OCI-LY7 (cell line): Measurements from ENCODE around the gene ATF2. TPM values are rescaled to one million over a fixed set of nuclear protein-coding genes. Genes with fewer than 3 reads are reported as not detected.

Experiments
- BruUV-seq: library from RNA; stranded (reverse); fragments of 400-500 nt; replicated peaks from 2 replicates; lab custom pipeline; 2021; lab: Mats Ljungman, UMichigan
- CTCF ChIA-PET: fragments of 300-600 bp; sonication (Branson Sonifier 250); formaldehyde crosslinking; loops from one replicate; lab custom pipeline; 2022; ENCODE audit warnings: antibody characterized with exemption; ENCODE audit not compliant: unreplicated experiment; lab: Charles Lee
- POLR2A ChIA-PET: fragments of 300-600 bp; sonication (Branson Sonifier 250); formaldehyde crosslinking; loops from one replicate; lab custom pipeline; 2022; ENCODE audit warnings: antibody characterized with exemption; lab: Charles Lee
- DNase-seq: peaks from one replicate; pipeline ENCODE4 v3.0.0-alpha.2; 2015; ENCODE audit warnings: low spot score
- H2AFZ ChIP-seq: fragments of 200-600 bp; sonication (generic), shearing (Covaris generic); 2 replicates; pipeline ENCODE4 v1.6.1; 2014; ENCODE audit warnings: mild to moderate bottlenecking, antibody characterized with exemption, low read length, moderate library complexity
- H3K27ac ChIP-seq: fragments of 200-600 bp; sonication (generic); 2 replicates; pipeline ENCODE4 v1.5.1; 2014; ENCODE audit warnings: mixed run types, low read depth, mild to moderate bottlenecking, moderate library complexity, low read length, inconsistent platforms; ENCODE audit not compliant: poor library complexity, severe bottlenecking
- H3K36me3 ChIP-seq: fragments of 200-600 bp; sonication (generic); 2 replicates; pipeline ENCODE4 v1.6.1; 2014; ENCODE audit warnings: mild to moderate bottlenecking, antibody characterized with exemption, low read length, moderate library complexity, mixed read lengths; ENCODE audit not compliant: insufficient read depth
- H3K4me1 ChIP-seq: fragments of 200-600 bp; sonication (generic); 2 replicates; pipeline ENCODE4 v1.5.1; 2014; ENCODE audit warnings: mild to moderate bottlenecking, low read length; ENCODE audit not compliant: insufficient read depth, poor library complexity, severe bottlenecking
- H3K4me2 ChIP-seq: fragments of 200-600 bp; sonication (generic); 2 replicates; pipeline ENCODE4 v1.6.1; 2014; ENCODE audit warnings: mild to moderate bottlenecking, low read length
- H3K4me3 ChIP-seq: fragments of 200-600 bp; sonication (generic); 2 replicates; pipeline ENCODE4 v1.5.1; 2014; ENCODE audit warnings: mild to moderate bottlenecking, low read depth, low read length; ENCODE audit not compliant: poor library complexity, severe bottlenecking
- H3K79me2 ChIP-seq: fragments of 200-600 bp; sonication (generic); 2 replicates; pipeline ENCODE4 v1.6.1; 2016; ENCODE audit warnings: low read depth, mild to moderate bottlenecking, low read length, moderate library complexity, mixed read lengths; ENCODE audit not compliant: insufficient read depth
- H3K9me2 ChIP-seq: fragments of 200-600 bp; sonication (generic); 2 replicates; pipeline ENCODE4 v1.6.1; 2016; ENCODE audit warnings: mild to moderate bottlenecking, low read length, mixed read lengths; ENCODE audit not compliant: insufficient read depth
- H3K9me3 ChIP-seq: fragments of 200-600 bp; sonication (generic); 2 replicates; pipeline ENCODE4 v1.6.1; 2014; ENCODE audit warnings: mild to moderate bottlenecking, mixed run types, low read length, mixed read lengths
- H4K20me1 ChIP-seq: fragments of 200-600 bp; sonication (generic); 2 replicates; pipeline ENCODE4 v1.6.1; 2014; ENCODE audit warnings: mild to moderate bottlenecking, antibody characterized with exemption, low read length, moderate library complexity, mixed read lengths; ENCODE audit not compliant: insufficient read depth
- CTCF ChIP-seq: fragments of 200-600 bp; sonication (generic); conservative IDR thresholded peaks from 2 replicates; pipeline ENCODE4 v1.5.1; 2014; ENCODE audit warnings: mild to moderate bottlenecking, antibody characterized with exemption, low read length, moderate library complexity, mixed read lengths
- EZH2phosphoT487 ChIP-seq: fragments of 200-600 bp; sonication (generic); IDR thresholded peaks from 2 replicates; pipeline ENCODE4 v1.6.1; 2018; ENCODE audit warnings: low read depth, borderline replicate concordance, mild to moderate bottlenecking, mixed run types, antibody characterized with exemption, low read length, moderate library complexity, mixed read lengths
- intact Hi-C: fragments of 100-400 bp; cut with micrococcal nuclease; formaldehyde crosslinking; loops from one replicate; pipeline ENCODE4 v1.10.0; 2022; ENCODE audit not compliant: unreplicated experiment
- total RNA-seq, 2 experiments: library from RNA; depleted of rRNA in 1 of 2; stranded (reverse); fragments of >200 nt in 1 of 2; shearing (Covaris generic) in 1 of 2; gene quantifications; 2 replicates each; pipeline ENCODE4 v1.2.3, GENCODE V29; 2014 to 2022

Gene ATF2
- total RNA-seq, 2 experiments from 2014 or later: 22.7 to 43.3 TPM

GRCh38 chr2:175057078-175057685 is 110.8 kb downstream of the ATF2 start:
- TF ChIP-seq EZH2phosphoT487: no peak
- TF ChIP-seq CTCF: no peak
- intact Hi-C loops: no loop called here
- no peak for DNase-seq
- BruUV-seq: no TSS peak
- Histone ChIP-seq H4K20me1 (no peaks in the 10 kb centered on the region), H3K4me3 (no peak overlapping the region), H3K27ac (no peak overlapping the region), H3K36me3 (no peaks in the 10 kb centered on the region), H2AFZ (no peak overlapping the region), H3K79me2 (no peaks in the 10 kb centered on the region), H3K9me3 (peaks cover 4% of the 10 kb centered on the region; the same call in 1 of the 2 replicates), H3K4me2 (no peak overlapping the region), H3K4me1 (no peaks in the 10 kb centered on the region), H3K9me2 (no peaks in the 10 kb centered on the region)
- POLR2A ChIA-PET: interaction anchor here (0.6 kb wide), 1 partner anchor 685 kb away, joined by 3 read pairs; no protein-coding TSS in a partner anchor
- CTCF ChIA-PET: no interaction called here

- no peak for DNase-seq
- no peaks in the 10 kb centered on the region for H3K36me3 ChIP-seq
- no peaks in the 10 kb centered on the region for H3K9me3 ChIP-seq
- no peak overlapping the region for H3K4me2 ChIP-seq
- H4K20me1 ChIP-seq: no peaks in the 10 kb centered on the region
- no peaks in the 10 kb centered on the region for H3K79me2 ChIP-seq
- BruUV-seq: no TSS peak
- H2AFZ ChIP-seq: no peak overlapping the region
- no peaks in the 10 kb centered on the region for H3K9me2 ChIP-seq
- ChIA-PET POLR2A (interaction anchor here (0.7 kb wide), 1 partner anchor 24 kb away, joined by 4 read pairs; no protein-coding TSS in a partner anchor), CTCF (interaction anchor here (0.6 kb wide), 1 partner anchor 51 kb away, joined by 3 read pairs; the partner anchor contains the start of gene CHN1)
- no peaks in the 10 kb centered on the region for H3K4me1 ChIP-seq
- no peak for TF ChIP-seq EZH2phosphoT487
- no peak for TF ChIP-seq CTCF
- H3K27ac ChIP-seq: no peak overlapping the region
- H3K4me3 ChIP-seq: no peak overlapping the region
- intact Hi-C loops: no loop called here
These were observed 112.0 kb downstream of the ATF2 start for GRCh38 chr2:175055993-175056392.

- no peaks in the 10 kb centered on the region for H3K4me1 ChIP-seq
- no peak overlapping the region for H3K4me3 ChIP-seq
- H3K27ac ChIP-seq: no peak overlapping the region
- BruUV-seq: no TSS peak
- H3K79me2 ChIP-seq: no peaks in the 10 kb centered on the region
- H3K36me3 ChIP-seq: no peaks in the 10 kb centered on the region
- no peaks in the 10 kb centered on the region for H4K20me1 ChIP-seq
- POLR2A ChIA-PET: no interaction called here
- TF ChIP-seq EZH2phosphoT487 (no peak), CTCF (no peak)
- intact Hi-C loops: no loop called here
- H3K9me3 ChIP-seq: no peaks in the 10 kb centered on the region
- DNase-seq: no peak
- no peak overlapping the region for H2AFZ ChIP-seq
- H3K9me2 ChIP-seq: no peaks in the 10 kb centered on the region
- CTCF ChIA-PET: no interaction called here
- H3K4me2 ChIP-seq: no peak overlapping the region
These were observed 113.7 kb downstream of the ATF2 start for GRCh38 chr2:175054340-175054739.
